K562 (cell line): ENCODE measurements around the gene MARK2. TPM values are rescaled to one million over a fixed set of nuclear protein-coding genes. Genes with fewer than 3 reads are reported as not detected.

ENCODE experiments used
- polyA plus RNA-seq, 8 experiments: library from polyadenylated mRNA; depleted of rRNA in 4 of 8; stranded (reverse) in 5 of 8; unstranded in 3 of 8; fragments of >200 nt; fragmentation: Nextera tagmentation in 2 of 8; fragmentation: Illumina TruSeq in 1 of 8; extraction: Ambion mirVana in 2 of 8; extraction: Trizol in 1 of 8; gene quantifications; 2 replicates each; pipeline versions ENCODE4 v1.2.1 to v1.2.3, GENCODE V29; 2011 to 2014; ENCODE audit warnings: inconsistent platforms in 1 of 8, missing spikeins in 1 of 8
- total RNA-seq, 7 experiments: library from RNA; depleted of rRNA in 6 of 7; stranded (reverse); fragments of >200 nt in 6 of 7; fragmentation: Illumina TruSeq in 2 of 7; extraction: Trizol in 2 of 7; gene quantifications; 2 replicates each; pipeline versions ENCODE4 v1.2.1 to v1.2.3, GENCODE V29; 2011 to 2021; ENCODE audit warnings: low replicate concordance in 1 of 7
- TF ChIP-seq, protein P1 (sequence below): fragments of 450-650 bp; IDR thresholded peaks from 2 replicates; pipeline ENCODE4 v1.6.1; 2016; ENCODE audit warnings: low read depth
- TF ChIP-seq, protein P2 (sequence below): sonication (generic); IDR thresholded peaks from 2 replicates; pipeline ENCODE4 v1.6.1; 2016

Gene MARK2
- total and polyA plus RNA-seq, 9 of the 15 experiments (the other 6 are each of a cell fraction or from before 2014, with no cell fraction given) = 0.32 to 43.5 (median 15.1) TPM

DNA sequence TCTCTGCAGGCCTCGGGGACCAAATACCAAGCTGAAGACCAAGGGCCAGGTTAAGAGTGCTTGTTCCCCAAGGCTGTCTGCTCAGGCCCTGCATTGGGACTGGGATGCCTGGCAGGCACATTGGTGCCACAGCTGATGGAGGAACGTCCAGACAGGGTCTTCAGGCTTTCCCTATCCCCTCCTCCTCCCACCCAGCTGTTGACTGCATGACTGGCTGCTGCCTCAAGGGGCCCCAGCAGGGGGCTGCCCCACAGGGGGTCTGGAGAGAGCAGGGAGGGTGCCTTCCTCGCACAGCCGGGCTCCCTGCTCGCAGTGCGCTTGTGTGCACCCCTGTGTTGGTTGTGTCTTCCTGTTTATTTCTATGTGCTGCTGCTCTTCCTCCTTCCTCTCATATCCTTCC, 68.2 kb downstream of the MARK2 start (continued):
- TF ChIP-seq, protein P1, sequence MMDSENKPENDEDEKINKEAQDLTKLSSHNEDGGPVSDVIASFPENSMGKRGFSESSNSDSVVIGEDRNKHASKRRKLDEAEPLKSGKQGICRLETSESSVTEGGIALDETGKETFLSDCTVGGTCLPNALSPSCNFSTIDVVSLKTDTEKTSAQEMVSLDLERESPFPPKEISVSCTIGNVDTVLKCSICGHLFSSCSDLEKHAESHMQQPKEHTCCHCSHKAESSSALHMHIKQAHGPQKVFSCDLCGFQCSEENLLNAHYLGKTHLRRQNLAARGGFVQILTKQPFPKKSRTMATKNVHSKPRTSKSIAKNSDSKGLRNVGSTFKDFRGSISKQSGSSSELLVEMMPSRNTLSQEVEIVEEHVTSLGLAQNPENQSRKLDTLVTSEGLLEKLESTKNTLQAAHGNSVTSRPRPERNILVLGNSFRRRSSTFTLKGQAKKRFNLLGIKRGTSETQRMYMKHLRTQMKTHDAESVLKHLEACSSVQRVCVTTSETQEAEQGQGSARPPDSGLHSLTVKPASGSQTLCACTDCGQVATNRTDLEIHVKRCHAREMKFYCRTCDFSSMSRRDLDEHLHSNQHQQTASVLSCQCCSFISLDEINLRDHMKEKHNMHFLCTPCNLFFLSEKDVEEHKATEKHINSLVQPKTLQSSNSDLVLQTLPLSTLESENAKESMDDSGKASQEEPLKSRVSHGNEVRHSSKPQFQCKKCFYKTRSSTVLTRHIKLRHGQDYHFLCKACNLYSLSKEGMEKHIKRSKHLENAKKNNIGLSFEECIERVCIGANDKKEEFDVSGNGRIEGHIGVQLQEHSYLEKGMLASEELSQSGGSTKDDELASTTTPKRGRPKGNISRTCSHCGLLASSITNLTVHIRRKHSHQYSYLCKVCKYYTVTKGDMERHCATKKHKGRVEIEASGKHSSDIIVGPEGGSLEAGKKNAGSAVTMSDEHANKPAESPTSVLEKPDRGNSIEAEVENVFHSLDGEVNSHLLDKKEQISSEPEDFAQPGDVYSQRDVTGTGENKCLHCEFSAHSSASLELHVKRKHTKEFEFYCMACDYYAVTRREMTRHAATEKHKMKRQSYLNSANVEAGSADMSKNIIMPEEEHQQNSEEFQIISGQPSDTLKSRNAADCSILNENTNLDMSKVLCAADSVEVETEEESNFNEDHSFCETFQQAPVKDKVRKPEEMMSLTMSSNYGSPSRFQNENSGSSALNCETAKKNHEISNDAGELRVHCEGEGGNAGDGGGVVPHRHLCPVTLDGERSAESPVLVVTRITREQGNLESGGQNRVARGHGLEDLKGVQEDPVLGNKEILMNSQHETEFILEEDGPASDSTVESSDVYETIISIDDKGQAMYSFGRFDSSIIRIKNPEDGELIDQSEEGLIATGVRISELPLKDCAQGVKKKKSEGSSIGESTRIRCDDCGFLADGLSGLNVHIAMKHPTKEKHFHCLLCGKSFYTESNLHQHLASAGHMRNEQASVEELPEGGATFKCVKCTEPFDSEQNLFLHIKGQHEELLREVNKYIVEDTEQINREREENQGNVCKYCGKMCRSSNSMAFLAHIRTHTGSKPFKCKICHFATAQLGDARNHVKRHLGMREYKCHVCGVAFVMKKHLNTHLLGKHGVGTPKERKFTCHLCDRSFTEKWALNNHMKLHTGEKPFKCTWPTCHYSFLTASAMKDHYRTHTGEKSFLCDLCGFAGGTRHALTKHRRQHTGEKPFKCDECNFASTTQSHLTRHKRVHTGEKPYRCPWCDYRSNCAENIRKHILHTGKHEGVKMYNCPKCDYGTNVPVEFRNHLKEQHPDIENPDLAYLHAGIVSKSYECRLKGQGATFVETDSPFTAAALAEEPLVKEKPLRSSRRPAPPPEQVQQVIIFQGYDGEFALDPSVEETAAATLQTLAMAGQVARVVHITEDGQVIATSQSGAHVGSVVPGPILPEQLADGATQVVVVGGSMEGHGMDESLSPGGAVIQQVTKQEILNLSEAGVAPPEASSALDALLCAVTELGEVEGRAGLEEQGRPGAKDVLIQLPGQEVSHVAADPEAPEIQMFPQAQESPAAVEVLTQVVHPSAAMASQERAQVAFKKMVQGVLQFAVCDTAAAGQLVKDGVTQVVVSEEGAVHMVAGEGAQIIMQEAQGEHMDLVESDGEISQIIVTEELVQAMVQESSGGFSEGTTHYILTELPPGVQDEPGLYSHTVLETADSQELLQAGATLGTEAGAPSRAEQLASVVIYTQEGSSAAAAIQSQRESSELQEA = no peak
- TF ChIP-seq, protein P2, sequence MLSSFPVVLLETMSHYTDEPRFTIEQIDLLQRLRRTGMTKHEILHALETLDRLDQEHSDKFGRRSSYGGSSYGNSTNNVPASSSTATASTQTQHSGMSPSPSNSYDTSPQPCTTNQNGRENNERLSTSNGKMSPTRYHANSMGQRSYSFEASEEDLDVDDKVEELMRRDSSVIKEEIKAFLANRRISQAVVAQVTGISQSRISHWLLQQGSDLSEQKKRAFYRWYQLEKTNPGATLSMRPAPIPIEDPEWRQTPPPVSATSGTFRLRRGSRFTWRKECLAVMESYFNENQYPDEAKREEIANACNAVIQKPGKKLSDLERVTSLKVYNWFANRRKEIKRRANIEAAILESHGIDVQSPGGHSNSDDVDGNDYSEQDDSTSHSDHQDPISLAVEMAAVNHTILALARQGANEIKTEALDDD = no peak
- TF ChIP-seq, all 486 proteins: peak for 0
